Measurements from ENCODE around the gene FBXO15. TPM values are rescaled to one million over a fixed set of nuclear protein-coding genes. Genes with fewer than 3 reads are reported as not detected.

The FBXO15 gene
- total and polyA plus RNA-seq, 9 donors = 0.50 to 1.8 (median 0.89) TPM

DNA sequence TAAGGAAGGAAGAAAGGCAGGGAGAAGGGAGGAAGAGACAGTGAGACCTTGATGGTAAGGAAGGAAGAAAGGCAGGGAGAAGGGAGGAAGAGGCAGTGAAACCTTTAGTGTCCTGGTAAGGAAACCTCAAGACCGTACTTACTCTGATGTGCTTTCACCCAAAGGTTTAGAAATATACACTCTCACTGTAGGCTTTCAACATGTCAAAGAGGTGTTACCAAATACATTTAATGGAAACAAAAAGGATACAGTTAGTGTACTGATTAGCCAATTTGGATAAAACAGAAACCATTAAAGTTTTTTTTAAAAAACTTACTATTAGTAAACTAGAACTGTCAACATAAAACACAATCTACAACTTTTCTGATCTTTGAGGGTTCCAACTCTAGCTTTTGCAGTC lies 7.1 kb downstream of the FBXO15 start:
- Histone ChIP-seq H3K4me1 (ENCODE audit: control insufficient read depth, insufficient read depth, low read length) (no peaks in the 10 kb centered on the region), H3K27ac (ENCODE audit: low read length) (no peak overlapping the region), H3K9me3 (replicated peaks; ENCODE audit: control insufficient read depth, low read depth, low read length) (no peaks in the 10 kb centered on the region), H3K27me3 (ENCODE audit: control insufficient read depth, insufficient read depth, low read length) (peaks cover 3% of the 10 kb centered on the region), H3K36me3 (ENCODE audit: control insufficient read depth, insufficient read depth, low read length) (no peaks in the 10 kb centered on the region), H3K4me3 (ENCODE audit: low read length) (no peak overlapping the region)
- WGBS (ENCODE audit: insufficient coverage) = no CpG with 5 or more reads among the region's 1 CpG
- no peak for DNase-seq

DNA sequence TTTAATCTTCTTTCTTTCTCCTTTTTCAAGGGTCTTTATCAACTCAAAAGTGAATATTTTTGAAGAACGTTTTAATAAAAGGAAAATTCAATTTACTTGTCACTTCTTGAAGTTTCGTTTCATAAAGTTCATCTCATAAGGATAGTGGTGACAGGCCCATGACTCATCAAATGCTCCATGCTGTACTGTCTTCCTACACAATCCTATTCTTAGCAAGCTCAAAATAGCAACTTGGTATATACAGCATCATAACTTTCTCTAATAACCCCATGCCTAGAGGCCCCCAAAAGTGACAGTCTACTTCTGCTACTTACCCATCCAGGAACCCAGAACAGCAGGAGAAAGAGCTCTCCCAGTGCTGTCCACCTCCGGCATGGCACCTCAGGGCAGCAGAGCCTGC lies 7.7 kb downstream of the FBXO15 start:
- Histone ChIP-seq H3K9me3 (replicated peaks; ENCODE audit: control insufficient read depth, low read depth, low read length) (no peaks in the 10 kb centered on the region), H3K4me3 (ENCODE audit: low read length) (no peak overlapping the region), H3K36me3 (ENCODE audit: control insufficient read depth, insufficient read depth, low read length) (no peaks in the 10 kb centered on the region), H3K4me1 (ENCODE audit: control insufficient read depth, insufficient read depth, low read length) (no peaks in the 10 kb centered on the region), H3K27ac (ENCODE audit: low read length) (no peak overlapping the region), H3K27me3 (ENCODE audit: control insufficient read depth, insufficient read depth, low read length) (peaks cover 3% of the 10 kb centered on the region)
- DNase-seq = no peak
- WGBS (ENCODE audit: insufficient coverage) = 67% methylated on average over 1 of the region's 3 CpGs

DNA sequence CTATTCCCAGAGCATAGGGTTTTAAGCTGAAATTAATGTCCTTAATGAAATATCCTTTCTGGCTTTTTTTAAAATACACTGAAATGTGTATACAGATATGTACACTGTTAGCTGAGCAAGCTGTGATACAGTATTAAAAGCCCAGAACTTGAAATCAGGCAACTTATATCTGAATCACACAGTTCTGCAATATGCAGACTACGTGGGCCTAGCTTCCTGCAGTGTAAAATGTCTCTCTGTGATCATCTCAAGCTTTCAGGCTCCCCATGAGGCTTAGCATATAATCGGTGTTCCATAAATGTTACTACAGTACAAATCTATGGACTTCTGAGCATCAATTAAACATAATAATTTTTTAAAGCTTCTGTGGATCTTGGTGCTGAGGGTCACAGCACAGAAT lies 8.2 kb downstream of the FBXO15 start:
- Histone ChIP-seq H3K4me3 (ENCODE audit: low read length) (no peak overlapping the region), H3K9me3 (replicated peaks; ENCODE audit: control insufficient read depth, low read depth, low read length) (no peaks in the 10 kb centered on the region), H3K36me3 (ENCODE audit: control insufficient read depth, insufficient read depth, low read length) (no peaks in the 10 kb centered on the region), H3K4me1 (ENCODE audit: control insufficient read depth, insufficient read depth, low read length) (no peaks in the 10 kb centered on the region), H3K27ac (ENCODE audit: low read length) (no peak overlapping the region), H3K27me3 (ENCODE audit: control insufficient read depth, insufficient read depth, low read length) (peaks cover 3% of the 10 kb centered on the region)
- DNase-seq = no peak
- no CpG with 5 or more reads among the region's 2 CpGs for WGBS (ENCODE audit: insufficient coverage)

DNA sequence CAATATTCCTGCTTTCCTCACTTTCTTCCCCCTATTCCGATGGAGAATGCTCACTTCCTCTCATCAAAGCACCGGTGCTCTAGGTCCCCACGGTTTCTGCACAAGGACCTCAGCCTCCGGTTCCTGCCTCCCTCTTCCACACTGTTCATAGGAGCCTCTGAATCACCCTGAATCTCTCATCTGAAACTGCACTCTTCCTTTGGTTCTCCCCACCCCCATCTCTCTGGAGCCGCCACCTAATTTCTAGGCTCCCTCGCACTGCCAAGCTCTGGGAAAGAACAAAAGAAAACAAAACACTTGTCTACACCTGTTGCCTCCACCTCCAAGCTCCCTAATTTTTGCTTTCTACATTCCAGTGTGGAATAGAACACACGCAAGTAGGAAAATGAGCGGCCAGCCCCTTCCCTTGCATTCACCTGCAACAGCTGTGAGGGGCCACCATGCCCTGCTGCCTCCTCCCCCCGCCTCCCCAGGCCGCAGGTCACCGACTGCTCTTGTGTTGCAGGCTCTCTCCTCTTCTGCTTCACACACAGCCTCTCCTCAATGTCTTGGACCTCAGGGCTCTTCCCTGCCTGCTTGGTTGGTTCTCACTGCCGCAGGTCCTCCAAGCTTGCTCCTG lies 9.6 kb downstream of the FBXO15 start:
- WGBS (ENCODE audit: insufficient coverage) = 85% methylated on average over 12 of the region's 12 CpGs
- H3K4me3 ChIP-seq (ENCODE audit: low read length) = no peak overlapping the region

DNA sequence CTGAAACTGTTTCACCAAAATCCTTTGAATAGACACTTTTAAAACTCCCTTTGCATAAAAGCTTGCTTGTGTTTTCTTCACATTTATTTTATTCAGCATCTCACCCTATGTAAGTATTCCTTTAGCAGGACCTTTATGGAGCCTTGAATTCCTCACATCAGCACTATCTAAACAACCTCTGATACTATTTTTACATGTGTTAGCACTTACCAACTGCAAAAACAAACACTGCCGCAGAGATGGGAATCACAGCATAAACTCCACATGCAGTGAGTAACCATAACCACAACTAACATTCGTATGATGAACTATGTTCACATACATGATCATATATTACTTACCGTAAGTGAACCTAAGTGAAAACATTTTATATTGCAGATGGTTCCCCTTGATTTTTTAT lies 15.4 kb downstream of the FBXO15 start:
- no peak for DNase-seq
- WGBS (ENCODE audit: insufficient coverage) = no CpG with 5 or more reads among the region's 3 CpGs

More for the DNA sequence above, 9.6 kb downstream of the FBXO15 start:
- Histone ChIP-seq H3K9me3 (replicated peaks; ENCODE audit: control insufficient read depth, low read depth, low read length) (no peaks in the 10 kb centered on the region), H3K27me3 (ENCODE audit: control insufficient read depth, insufficient read depth, low read length) (peaks cover 3% of the 10 kb centered on the region), H3K36me3 (ENCODE audit: control insufficient read depth, insufficient read depth, low read length) (no peaks in the 10 kb centered on the region), H3K27ac (ENCODE audit: low read length) (no peak overlapping the region), H3K4me1 (ENCODE audit: control insufficient read depth, insufficient read depth, low read length) (no peaks in the 10 kb centered on the region)
- no peak for DNase-seq

DNA sequence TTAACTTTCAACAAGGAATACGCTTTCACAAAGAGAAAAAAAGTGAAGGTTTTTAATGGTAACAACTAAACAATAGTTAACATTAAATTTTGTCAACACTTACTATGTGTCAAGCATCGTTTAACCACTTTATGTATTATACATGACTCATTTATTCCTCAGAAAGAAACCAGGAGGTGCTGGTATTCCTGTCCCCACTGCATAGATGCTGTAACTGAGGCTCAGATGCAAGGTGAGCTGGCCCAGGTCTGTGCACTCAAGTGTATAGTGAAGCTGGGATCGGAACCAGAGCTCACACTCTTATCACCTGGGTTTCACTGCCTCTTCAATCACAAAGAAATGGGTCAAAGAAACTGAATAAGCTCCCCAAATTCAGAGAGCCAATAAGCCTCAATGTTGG lies 16.5 kb downstream of the FBXO15 start:
- Histone ChIP-seq H3K27ac (ENCODE audit: low read length) (no peak overlapping the region), H3K36me3 (ENCODE audit: control insufficient read depth, insufficient read depth, low read length) (no peaks in the 10 kb centered on the region), H3K27me3 (ENCODE audit: control insufficient read depth, insufficient read depth, low read length) (no peaks in the 10 kb centered on the region), H3K4me1 (ENCODE audit: control insufficient read depth, insufficient read depth, low read length) (no peaks in the 10 kb centered on the region), H3K9me3 (replicated peaks; ENCODE audit: control insufficient read depth, low read depth, low read length) (no peaks in the 10 kb centered on the region), H3K4me3 (ENCODE audit: low read length) (no peak overlapping the region)
- WGBS (ENCODE audit: insufficient coverage) = no CpG with 5 or more reads among the region's 3 CpGs
- no peak for DNase-seq

More for the DNA sequence above, 15.4 kb downstream of the FBXO15 start:
- Histone ChIP-seq H3K4me1 (ENCODE audit: control insufficient read depth, insufficient read depth, low read length) (no peaks in the 10 kb centered on the region), H3K27me3 (ENCODE audit: control insufficient read depth, insufficient read depth, low read length) (no peaks in the 10 kb centered on the region), H3K9me3 (replicated peaks; ENCODE audit: control insufficient read depth, low read depth, low read length) (no peaks in the 10 kb centered on the region), H3K27ac (ENCODE audit: low read length) (no peak overlapping the region), H3K4me3 (ENCODE audit: low read length) (no peak overlapping the region), H3K36me3 (ENCODE audit: control insufficient read depth, insufficient read depth, low read length) (no peaks in the 10 kb centered on the region)

DNA sequence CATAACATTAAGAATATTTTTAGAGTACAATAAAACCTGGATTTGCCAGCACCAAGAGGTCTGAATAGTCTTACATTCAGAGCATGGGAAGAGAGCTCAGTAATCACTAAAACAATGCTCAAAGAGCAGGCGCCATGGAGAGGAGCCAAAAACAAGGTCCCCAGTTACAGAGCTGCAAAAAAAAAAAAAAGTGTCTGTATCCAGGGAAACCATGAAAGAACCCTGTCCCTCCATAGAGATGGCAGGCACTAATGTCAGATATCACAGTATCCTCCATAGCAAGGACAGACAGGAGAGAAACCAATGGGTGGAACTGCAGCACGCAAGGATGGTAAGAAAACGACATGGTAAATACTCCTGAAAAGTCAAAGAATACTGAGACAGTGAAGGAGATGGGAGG lies 19.5 kb downstream of the FBXO15 start:
- H3K4me1 ChIP-seq (ENCODE audit: control insufficient read depth, insufficient read depth, low read length) = no peaks in the 10 kb centered on the region
- no peak overlapping the region for H3K4me3 ChIP-seq (ENCODE audit: low read length)
- no peaks in the 10 kb centered on the region for H3K36me3 ChIP-seq (ENCODE audit: control insufficient read depth, insufficient read depth, low read length)
- H3K27me3 ChIP-seq (ENCODE audit: control insufficient read depth, insufficient read depth, low read length) = no peaks in the 10 kb centered on the region
- DNase-seq = no peak
- no peak overlapping the region for H3K27ac ChIP-seq (ENCODE audit: low read length)
- no peaks in the 10 kb centered on the region for H3K9me3 ChIP-seq (replicated peaks; ENCODE audit: control insufficient read depth, low read depth, low read length)
- WGBS (ENCODE audit: insufficient coverage) = no CpG with 5 or more reads among the region's 3 CpGs

DNA sequence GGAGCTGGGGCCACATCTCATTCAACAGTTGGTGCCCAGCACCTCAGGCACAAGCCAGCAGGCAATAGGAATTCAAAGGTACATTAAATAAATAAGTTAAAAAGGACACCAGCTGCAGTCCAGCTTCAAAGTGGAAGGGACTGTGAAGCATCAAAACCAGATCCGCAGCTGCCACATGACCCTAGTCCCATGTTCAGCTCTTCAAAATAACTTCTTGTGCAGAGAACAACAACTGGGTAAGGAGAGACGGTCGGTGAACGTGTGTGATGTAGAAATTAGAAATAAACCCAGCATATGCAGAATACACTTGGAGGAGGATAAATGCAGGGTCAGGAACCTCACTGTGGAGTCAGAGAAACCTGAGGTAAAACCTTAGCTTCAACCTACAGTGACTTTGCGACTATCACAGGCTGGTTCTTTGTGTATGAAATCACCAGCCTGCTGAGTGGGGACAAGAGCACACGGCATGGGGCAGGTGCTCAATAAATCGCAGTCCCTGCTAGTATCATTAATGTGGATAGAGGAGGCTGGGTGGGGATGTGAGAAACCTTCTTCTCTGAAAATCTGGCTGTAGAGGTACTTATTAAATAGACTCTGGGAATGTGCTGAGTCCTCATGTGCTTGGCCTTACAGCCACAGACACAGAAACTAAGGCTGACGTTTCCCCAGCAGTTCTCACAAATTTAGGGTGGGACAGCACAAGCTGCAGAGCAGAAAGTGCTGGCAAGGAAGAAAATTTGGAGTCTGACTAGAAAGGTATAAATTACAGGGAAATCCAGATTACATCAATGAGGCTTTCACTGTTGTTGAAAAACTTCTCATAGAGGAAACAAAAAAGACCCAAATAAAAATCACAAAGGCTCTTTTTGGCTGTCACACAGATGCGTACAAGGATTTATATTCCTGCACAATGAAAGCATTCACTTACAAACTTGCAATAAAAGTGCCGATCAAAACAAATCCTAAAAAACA lies 20.7 kb downstream of the FBXO15 start:
- WGBS (ENCODE audit: insufficient coverage) = 71% methylated on average over 1 of the region's 10 CpGs

DNA sequence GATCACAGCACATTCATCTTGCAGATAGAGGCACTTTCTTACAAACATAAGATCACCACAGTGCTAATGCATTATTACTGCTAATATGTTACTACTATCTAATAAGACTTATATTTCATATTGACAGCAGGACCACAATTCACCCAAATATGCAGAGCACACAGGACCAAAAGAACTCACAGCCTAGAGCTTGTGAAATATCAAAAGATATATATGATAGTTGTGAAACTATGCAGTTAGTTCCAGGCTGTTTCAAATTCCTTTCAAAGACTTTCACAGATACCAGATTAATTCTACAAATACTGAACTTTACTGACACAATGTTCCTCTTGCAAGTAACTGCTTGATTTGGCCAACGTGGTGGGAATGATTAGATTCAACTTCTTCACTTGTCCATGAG lies 23.0 kb downstream of the FBXO15 start:
- no peaks in the 10 kb centered on the region for H3K9me3 ChIP-seq (replicated peaks; ENCODE audit: control insufficient read depth, low read depth, low read length)
- WGBS (ENCODE audit: insufficient coverage) = no CpG with 5 or more reads among the region's 1 CpG
- no peak overlapping the region for H3K27ac ChIP-seq (ENCODE audit: low read length)
- no peaks in the 10 kb centered on the region for H3K36me3 ChIP-seq (ENCODE audit: control insufficient read depth, insufficient read depth, low read length)
- peaks cover 2% of the 10 kb centered on the region for H3K27me3 ChIP-seq (ENCODE audit: control insufficient read depth, insufficient read depth, low read length)
- no peak for DNase-seq
- H3K4me1 ChIP-seq (ENCODE audit: control insufficient read depth, insufficient read depth, low read length) = no peaks in the 10 kb centered on the region
- no peak overlapping the region for H3K4me3 ChIP-seq (ENCODE audit: low read length)

More for the DNA sequence above, 20.7 kb downstream of the FBXO15 start:
- H3K9me3 ChIP-seq (replicated peaks; ENCODE audit: control insufficient read depth, low read depth, low read length) = no peaks in the 10 kb centered on the region
- DNase-seq = no peak
- no peak overlapping the region for H3K27ac ChIP-seq (ENCODE audit: low read length)
- no peaks in the 10 kb centered on the region for H3K36me3 ChIP-seq (ENCODE audit: control insufficient read depth, insufficient read depth, low read length)
- no peaks in the 10 kb centered on the region for H3K4me1 ChIP-seq (ENCODE audit: control insufficient read depth, insufficient read depth, low read length)
- H3K4me3 ChIP-seq (ENCODE audit: low read length) = no peak overlapping the region
- peaks cover 2% of the 10 kb centered on the region for H3K27me3 ChIP-seq (ENCODE audit: control insufficient read depth, insufficient read depth, low read length)

DNA sequence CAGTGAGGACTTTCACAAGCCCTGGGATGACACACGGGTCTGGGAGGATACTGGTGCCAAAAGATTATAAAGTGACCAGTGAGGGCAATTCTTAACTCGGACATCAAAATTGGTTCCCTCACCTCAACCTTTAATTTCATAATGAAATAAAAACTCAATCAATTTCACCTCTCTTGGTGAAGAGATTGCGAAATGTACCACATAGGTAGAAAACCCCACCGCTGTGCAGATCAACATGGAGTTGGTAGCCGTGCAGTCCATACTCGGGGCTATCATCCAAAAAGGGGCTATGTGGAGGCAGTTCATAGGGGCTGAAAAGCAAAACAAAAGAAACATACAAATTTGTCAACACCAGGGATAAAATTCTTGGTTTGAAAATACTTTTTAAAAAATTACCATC lies 24.4 kb downstream of the FBXO15 start:
- WGBS (ENCODE audit: insufficient coverage) = no CpG with 5 or more reads among the region's 6 CpGs
- no peak for DNase-seq
- H3K27me3 ChIP-seq (ENCODE audit: control insufficient read depth, insufficient read depth, low read length) = peaks cover 4% of the 10 kb centered on the region
- no peak overlapping the region for H3K27ac ChIP-seq (ENCODE audit: low read length)
- H3K4me3 ChIP-seq (ENCODE audit: low read length) = no peak overlapping the region
- no peaks in the 10 kb centered on the region for H3K4me1 ChIP-seq (ENCODE audit: control insufficient read depth, insufficient read depth, low read length)
- no peaks in the 10 kb centered on the region for H3K36me3 ChIP-seq (ENCODE audit: control insufficient read depth, insufficient read depth, low read length)
- H3K9me3 ChIP-seq (replicated peaks; ENCODE audit: control insufficient read depth, low read depth, low read length) = no peaks in the 10 kb centered on the region

Data from muscle of leg (tissue), 11 donors.